CD4-positive, alpha-beta T cell (primary cell): ENCODE measurements around the gene BAG2. TPM values are rescaled to one million over a fixed set of nuclear protein-coding genes. Genes with fewer than 3 reads are reported as not detected.

Source experiments
- ATAC-seq: fragments of 200-7000 bp; cut with Tn5 transposase; one replicate; pipeline ENCODE4 v1.10.0; 2022; ENCODE audit warnings: mild to moderate bottlenecking; ENCODE audit not compliant: poor library complexity
- CTCF ChIA-PET: fragments of 350-600 bp; sonication (Branson Sonifier 250); formaldehyde crosslinking; loops from one replicate; lab custom pipeline; 2021; ENCODE audit warnings: antibody characterized with exemption, inconsistent platforms; lab: Charles Lee
- POLR2A ChIA-PET: fragments of 350-600 bp; sonication (Branson Sonifier 250); formaldehyde crosslinking; loops from one replicate; lab custom pipeline; 2021; ENCODE audit warnings: antibody characterized with exemption, inconsistent platforms; lab: Charles Lee
- DNase-seq, 14 experiments: peaks; one replicate each; pipeline ENCODE4 v3.0.0-alpha.2; 2013 to 2020; ENCODE audit warnings: mixed read lengths in 2 of 14
- H3K27ac ChIP-seq, 2 donors: one replicate each; pipeline versions ENCODE4 v1.5.1 to v1.7.0; 2013; ENCODE audit warnings: low read length in 2 of 2, low read depth in 1 of 2, mild to moderate bottlenecking in 1 of 2
- H3K27me3 ChIP-seq, 2 experiments: 1 replicate in 1 of 2; 2 replicates in 1 of 2; pipeline versions ENCODE4 v1.6.1 to v1.7.0; 2013; ENCODE audit warnings: low read length in 2 of 2, control low read depth in 1 of 2, mild to moderate bottlenecking in 1 of 2, moderate library complexity in 1 of 2; ENCODE audit not compliant: insufficient read depth in 2 of 2, control insufficient read depth in 1 of 2
- H3K36me3 ChIP-seq: one replicate; pipeline ENCODE4 v1.6.1; 2013; ENCODE audit warnings: low read length, control low read depth; ENCODE audit not compliant: insufficient read depth
- H3K4me1 ChIP-seq: one replicate; pipeline ENCODE4 v1.6.1; 2013; ENCODE audit warnings: low read length, control low read depth; ENCODE audit not compliant: insufficient read depth
- H3K4me3 ChIP-seq: one replicate; pipeline ENCODE4 v1.5.1; 2013; ENCODE audit warnings: mild to moderate bottlenecking, low read length, moderate library complexity
- H3K9me3 ChIP-seq, 2 experiments: 1 replicate in 1 of 2; 2 replicates in 1 of 2; pipeline versions ENCODE4 v1.6.1 to v1.7.0; 2013; ENCODE audit warnings: low read length in 2 of 2, mild to moderate bottlenecking in 2 of 2, control low read depth in 1 of 2, moderate library complexity in 1 of 2; ENCODE audit not compliant: control insufficient read depth in 1 of 2, insufficient read depth in 1 of 2
- H3K27ac Mint-ChIP-seq: one replicate; pipeline ENCODE4 v1.8.0; 2020; ENCODE audit warnings: mixed read lengths
- H3K27me3 Mint-ChIP-seq: one replicate; pipeline ENCODE4 v1.8.0; 2021; ENCODE audit warnings: mixed read lengths
- H3K36me3 Mint-ChIP-seq: one replicate; pipeline ENCODE4 v1.8.0; 2021; ENCODE audit warnings: low read depth, mixed read lengths
- H3K4me1 Mint-ChIP-seq: one replicate; pipeline ENCODE4 v1.8.0; 2021; ENCODE audit warnings: low read depth, mixed read lengths
- H3K4me3 Mint-ChIP-seq: one replicate; pipeline ENCODE4 v1.8.0; 2020; ENCODE audit warnings: mild to moderate bottlenecking, mixed read lengths
- H3K9me3 Mint-ChIP-seq: one replicate; pipeline ENCODE4 v1.8.0; 2020; ENCODE audit warnings: mixed read lengths
- intact Hi-C, 2 experiments: fragments of 100-400 bp; cut with DNase I in 1 of 2; cut with micrococcal nuclease in 1 of 2; formaldehyde crosslinking; loops; one replicate each; pipeline versions ENCODE4 v1.15.1 to v1.9.0; 2023 to 2025; cut with DNase I, micrococcal nuclease
- polyA plus RNA-seq, 2 donors: library from polyadenylated mRNA; unstranded; fragments of 120-200 nt; gene quantifications; one replicate each; pipeline ENCODE4 v1.2.1, GENCODE V29; 2013
- total RNA-seq, 174 experiments: library from RNA in 2 of 174; stranded (reverse) in 2 of 174; gene quantifications; one replicate each; pipeline ENCODE4 v1.2.3 and lab custom pipeline; 2021 to 2026
- TF ChIP-seq, protein P1 (sequence below): fragments of 200-600 bp; IDR thresholded peaks from one replicate; pipeline ENCODE4 v1.8.0; 2022; ENCODE audit warnings: antibody characterized with exemption, mild to moderate bottlenecking

Gene BAG2
- total RNA-seq (1 to 10 TPM; 5.4 to 5.6 TPM), total RNA-seq (lab: John Stamatoyannopoulos, UW) (8.3 to 60.3 (median 18.8) reads per million in 172 experiments)
- polyA plus RNA-seq (2013, experiment 1 of 2) = 2.2 TPM
- polyA plus RNA-seq (2013, experiment 2 of 2) = 2.9 TPM

DNA sequence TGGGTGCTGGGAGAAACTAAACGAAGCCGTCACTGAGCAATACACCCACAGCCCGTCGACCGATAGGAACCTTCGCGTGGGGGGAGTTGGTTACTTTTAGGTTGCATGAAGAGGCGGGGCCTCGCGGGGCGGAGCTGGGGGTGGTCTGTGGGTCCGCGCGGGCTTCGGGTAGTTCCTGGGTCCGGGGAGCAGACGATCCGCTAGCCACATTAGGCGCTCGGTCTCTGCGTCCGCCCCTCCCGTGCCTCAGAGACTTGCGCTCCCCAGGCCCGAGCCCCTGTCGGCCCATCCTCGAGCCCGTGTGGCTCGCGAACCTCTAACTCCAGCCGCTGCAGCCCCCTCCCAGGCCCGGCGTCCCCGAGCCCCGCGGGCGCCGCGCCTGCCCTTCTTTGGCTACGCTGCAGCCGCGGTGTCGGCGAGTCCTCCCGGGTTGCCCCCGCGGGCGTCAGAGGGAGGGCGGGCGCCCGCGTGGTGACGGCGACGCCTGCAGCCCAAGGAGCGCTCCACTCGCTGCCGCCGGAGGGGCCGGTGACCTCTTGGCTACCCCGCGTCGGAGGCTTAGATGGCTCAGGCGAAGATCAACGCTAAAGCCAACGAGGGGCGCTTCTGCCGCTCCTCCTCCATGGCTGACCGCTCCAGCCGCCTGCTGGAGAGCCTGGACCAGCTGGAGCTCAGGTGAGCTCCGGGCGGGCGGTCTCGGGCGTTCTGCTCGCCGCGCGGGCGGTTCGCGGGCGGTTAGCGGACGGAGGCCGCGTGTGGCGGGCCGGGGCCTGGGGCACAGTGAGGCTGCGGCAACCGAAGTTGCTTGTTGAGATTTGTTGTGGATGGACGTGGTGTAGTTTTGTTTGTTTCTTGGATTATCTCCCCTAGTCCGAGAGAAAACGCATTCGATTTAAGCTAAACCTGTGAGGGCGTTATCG lies at the start of gene BAG2:
Gene BAG2 (plus strand): TSS at position 191 of the 920 bp plus-strand sequence. CDS start 372 bp downstream, at position 563.
- intact Hi-C loops = loop anchor here (2.0 to 5.0 kb wide), 2 partner anchors 50 to 145 kb away; partner anchors contain the start of genes PRIM2 (in 2 of the 2) and RAB23 (in 1 of the 2)
- Mint-ChIP-seq H3K27me3 (no peaks in the 10 kb centered on the region), H3K4me3 (peak within 1 kb of the TSS; percentile 89), H3K36me3 (peaks cover 18% of the 10 kb centered on the region), H3K9me3 (no peaks in the 10 kb centered on the region), H3K27ac (peak within 1 kb of the TSS; percentile 83), H3K4me1 (peaks cover 42% of the 10 kb centered on the region)
- TF ChIP-seq, protein P1, sequence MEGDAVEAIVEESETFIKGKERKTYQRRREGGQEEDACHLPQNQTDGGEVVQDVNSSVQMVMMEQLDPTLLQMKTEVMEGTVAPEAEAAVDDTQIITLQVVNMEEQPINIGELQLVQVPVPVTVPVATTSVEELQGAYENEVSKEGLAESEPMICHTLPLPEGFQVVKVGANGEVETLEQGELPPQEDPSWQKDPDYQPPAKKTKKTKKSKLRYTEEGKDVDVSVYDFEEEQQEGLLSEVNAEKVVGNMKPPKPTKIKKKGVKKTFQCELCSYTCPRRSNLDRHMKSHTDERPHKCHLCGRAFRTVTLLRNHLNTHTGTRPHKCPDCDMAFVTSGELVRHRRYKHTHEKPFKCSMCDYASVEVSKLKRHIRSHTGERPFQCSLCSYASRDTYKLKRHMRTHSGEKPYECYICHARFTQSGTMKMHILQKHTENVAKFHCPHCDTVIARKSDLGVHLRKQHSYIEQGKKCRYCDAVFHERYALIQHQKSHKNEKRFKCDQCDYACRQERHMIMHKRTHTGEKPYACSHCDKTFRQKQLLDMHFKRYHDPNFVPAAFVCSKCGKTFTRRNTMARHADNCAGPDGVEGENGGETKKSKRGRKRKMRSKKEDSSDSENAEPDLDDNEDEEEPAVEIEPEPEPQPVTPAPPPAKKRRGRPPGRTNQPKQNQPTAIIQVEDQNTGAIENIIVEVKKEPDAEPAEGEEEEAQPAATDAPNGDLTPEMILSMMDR = no peak
- ATAC-seq (peak; percentile 85), DNase-seq (peak; percentile 71 to 92 (median 82))
- ChIA-PET POLR2A (interaction anchor here (0.6 to 2.5 kb wide), 8 partner anchors 9 to 145 kb away, joined by 3 to 17 read pairs (median 4); partner anchors contain the start of genes PRIM2, RAB23 and ZNF451), CTCF (interaction anchor here (0.7 kb wide), 1 partner anchor 9 kb away, joined by 3 read pairs; no protein-coding TSS in a partner anchor)
- Histone ChIP-seq H3K36me3 (no peaks in the 10 kb centered on the region), H3K27ac (peak within 1 kb of the TSS; percentile 75 to 79), H3K4me1 (peaks cover 17% of the 10 kb centered on the region), H3K4me3 (peak within 1 kb of the TSS; percentile 69), H3K27me3 (no peaks in the 10 kb centered on the region), H3K9me3 (no peaks in the 10 kb centered on the region)

DNA sequence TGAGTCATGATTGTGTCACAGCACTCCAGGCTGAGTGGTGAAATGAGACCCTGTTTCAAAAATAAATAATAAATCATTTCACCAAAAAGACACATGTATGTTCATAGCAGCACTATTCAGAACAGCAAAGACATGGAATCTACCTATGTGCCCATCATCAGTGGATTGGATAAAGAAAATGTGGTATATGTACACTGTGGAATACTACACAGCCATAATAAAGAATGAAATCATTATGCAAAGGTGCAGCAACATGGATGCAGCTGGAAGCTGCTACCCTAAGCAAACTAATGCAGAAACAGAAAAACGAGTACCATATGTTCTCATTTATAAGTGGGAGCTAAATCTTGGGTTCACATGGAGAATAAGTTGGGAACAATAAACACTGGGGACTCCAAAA lies 49.0 kb upstream of the BAG2 start:
- ChIA-PET POLR2A (no interaction called here), CTCF (no interaction called here)
- intact Hi-C loops = no loop called here
- ATAC-seq (no peak), DNase-seq (no peak)
- Histone ChIP-seq H3K27ac (no peak overlapping the region), H3K4me3 (no peak overlapping the region), H3K27me3 (no peaks in the 10 kb centered on the region), H3K4me1 (no peaks in the 10 kb centered on the region), H3K36me3 (peaks cover 5% of the 10 kb centered on the region), H3K9me3 (no peaks in the 10 kb centered on the region)
- Mint-ChIP-seq H3K27me3 (no peaks in the 10 kb centered on the region), H3K4me1 (peaks cover 24% of the 10 kb centered on the region), H3K36me3 (peaks cover 76% of the 10 kb centered on the region), H3K4me3 (no peak overlapping the region), H3K27ac (no peak overlapping the region), H3K9me3 (no peaks in the 10 kb centered on the region)
- TF ChIP-seq, protein P1 = no peak

DNA sequence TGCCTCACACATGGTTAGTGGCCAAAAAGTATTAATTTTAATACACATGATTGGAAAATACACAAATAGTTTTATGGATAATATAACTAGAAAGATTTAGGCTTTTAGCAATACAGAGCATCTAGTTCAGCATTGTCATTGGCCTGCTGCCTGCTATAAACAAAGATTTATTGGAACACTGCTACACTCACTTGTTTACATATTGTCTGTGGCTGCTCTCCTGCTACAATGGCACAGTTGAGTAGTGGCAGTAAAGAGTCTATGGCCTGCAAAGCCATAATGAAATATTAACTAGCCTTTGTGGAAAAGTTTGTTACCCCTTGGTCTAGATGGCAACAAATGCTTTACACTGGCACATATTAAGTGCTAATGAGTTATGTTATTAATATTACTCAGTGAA lies 44.4 kb upstream of the BAG2 start:
- Histone ChIP-seq H3K36me3 (peaks cover 18% of the 10 kb centered on the region), H3K27me3 (no peaks in the 10 kb centered on the region), H3K4me1 (no peaks in the 10 kb centered on the region), H3K4me3 (no peak overlapping the region), H3K27ac (no peak overlapping the region), H3K9me3 (no peaks in the 10 kb centered on the region)
- CTCF ChIA-PET = no interaction called here
- H3K36me3 Mint-ChIP-seq = peaks cover 76% of the 10 kb centered on the region
- no peaks in the 10 kb centered on the region for H3K9me3 Mint-ChIP-seq
- POLR2A ChIA-PET = no interaction called here
- no peaks in the 10 kb centered on the region for H3K27me3 Mint-ChIP-seq
- no peak overlapping the region for H3K27ac Mint-ChIP-seq
- DNase-seq (no peak), ATAC-seq (no peak)
- intact Hi-C loops = no loop called here
- TF ChIP-seq, protein P1 = no peak
- no peak overlapping the region for H3K4me3 Mint-ChIP-seq
- peaks cover 12% of the 10 kb centered on the region for H3K4me1 Mint-ChIP-seq
